GM19239 (cell line): ENCODE measurements around the gene EXOSC1.
"Not testable (repeated sequence)": the region's sequence is repeated elsewhere in the genome, so short reads cannot be mapped to it uniquely, and the experiment has no call there.

Experiments used
- DNase-seq: peaks from one replicate; pipeline ENCODE4 v3.0.0; 2011; ENCODE audit warnings: low spot score; ENCODE audit not compliant: insufficient read length
- FAIRE-seq: peaks from 2 replicates; lab custom pipeline; 2011; peaks lifted over from hg19 to GRCh38; lab: Jason Lieb, UNC

Gene EXOSC1

DNA sequence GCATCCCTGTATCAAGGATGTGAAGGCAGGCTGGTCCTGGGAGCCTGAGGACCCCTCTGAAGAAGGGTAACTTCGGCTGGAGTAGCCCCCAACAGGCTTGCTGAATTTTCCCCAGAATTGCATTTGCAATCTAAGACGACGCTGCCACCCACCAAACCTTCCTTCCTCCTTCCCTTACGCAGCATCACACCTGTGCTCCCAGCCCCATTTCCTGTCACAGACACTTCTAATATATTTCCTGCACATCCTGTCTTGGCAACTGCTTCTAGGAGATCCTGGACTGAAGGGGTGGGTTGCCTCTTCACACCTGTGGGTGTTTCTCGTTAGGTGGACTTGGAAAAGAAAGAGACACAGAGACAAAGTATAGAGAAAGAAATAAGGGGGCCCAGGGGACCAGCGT is 29.2 kb downstream of the EXOSC1 start:
- DNase-seq, result no peak
- FAIRE-seq, result no peak

DNA sequence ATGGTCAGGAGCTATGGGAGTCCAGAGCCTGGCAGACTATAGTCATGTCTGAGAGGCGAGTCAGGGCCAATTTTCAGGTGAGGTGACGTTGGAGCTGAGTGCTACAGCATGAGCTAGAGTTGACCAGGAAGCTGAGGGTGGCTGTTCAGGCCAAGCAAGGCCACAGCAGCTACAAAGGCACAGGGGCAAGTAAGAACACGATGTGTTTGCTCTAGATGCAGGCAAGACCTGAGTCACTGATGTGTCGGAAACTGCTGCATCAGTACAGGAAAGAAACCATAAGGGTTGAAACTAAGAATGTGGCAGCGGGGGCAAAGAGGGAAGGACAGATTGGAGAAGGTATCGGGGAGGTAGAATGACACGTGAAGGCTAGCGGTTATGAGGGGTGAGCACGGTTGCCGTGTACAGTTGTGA is 32.9 kb downstream of the EXOSC1 start:
- DNase-seq (no peak), FAIRE-seq (no peak)

DNA sequence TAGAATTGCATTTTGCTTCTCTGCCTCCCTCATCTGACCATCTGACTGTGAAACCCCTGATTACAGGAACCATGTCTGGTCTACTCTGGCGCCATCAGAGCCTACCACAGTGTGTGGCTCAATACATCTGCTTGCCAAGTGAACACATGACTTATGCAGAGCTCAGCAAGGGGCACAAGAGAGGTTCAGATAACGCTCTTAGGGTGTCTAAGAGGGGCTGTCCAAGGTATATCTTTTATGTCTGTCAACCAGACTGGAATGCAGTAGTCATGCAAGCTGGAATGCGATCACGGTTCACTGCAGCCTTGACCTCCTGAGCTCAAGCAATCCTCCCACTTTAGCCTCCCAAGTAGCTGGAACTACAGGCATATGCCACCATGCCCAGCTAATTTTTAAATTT is 34.4 kb downstream of the EXOSC1 start:
- DNase-seq (no peak), FAIRE-seq (no peak)

DNA sequence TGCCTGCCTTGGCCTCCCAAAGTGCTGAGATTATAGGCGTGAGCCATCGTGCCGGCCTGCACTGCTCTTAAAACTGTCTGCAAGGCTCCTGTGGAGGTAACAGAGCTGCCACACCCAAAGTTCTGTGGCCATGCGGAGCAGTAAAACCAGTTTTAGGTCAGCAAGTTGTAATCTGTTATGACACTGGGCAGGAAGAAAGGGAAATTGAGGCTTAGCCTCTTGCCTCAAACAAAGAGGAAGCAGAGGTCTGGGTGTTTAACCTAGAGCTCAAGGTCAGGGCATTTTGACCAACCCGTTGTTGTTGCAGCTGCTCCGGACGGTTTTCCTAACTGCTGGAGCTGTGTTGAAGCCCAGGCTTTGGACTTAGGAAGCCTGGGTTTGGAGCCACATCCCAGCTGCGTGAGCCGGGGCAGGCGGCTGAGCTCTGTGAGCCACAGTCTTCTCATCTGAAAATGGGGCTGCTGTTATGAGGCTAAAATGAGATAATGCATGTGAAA is 37.3 kb downstream of the EXOSC1 start:
- FAIRE-seq, result no peak
- DNase-seq, result no peak

DNA sequence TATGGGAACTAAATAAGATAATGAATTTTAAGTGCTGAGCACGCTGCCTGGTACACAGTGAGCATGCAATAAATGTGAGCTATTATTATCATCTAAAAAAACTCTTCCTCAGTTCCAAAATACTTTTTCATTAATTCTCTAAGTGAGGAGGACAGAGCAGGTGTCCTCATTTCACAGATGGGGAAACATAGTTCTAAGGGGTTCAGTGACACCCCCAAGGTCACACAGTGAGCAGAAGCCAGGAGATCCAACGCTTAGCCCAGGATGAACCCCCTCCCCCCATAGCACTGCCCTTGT is 37.9 kb downstream of the EXOSC1 start:
- DNase-seq, result no peak
- no peak for FAIRE-seq

DNA sequence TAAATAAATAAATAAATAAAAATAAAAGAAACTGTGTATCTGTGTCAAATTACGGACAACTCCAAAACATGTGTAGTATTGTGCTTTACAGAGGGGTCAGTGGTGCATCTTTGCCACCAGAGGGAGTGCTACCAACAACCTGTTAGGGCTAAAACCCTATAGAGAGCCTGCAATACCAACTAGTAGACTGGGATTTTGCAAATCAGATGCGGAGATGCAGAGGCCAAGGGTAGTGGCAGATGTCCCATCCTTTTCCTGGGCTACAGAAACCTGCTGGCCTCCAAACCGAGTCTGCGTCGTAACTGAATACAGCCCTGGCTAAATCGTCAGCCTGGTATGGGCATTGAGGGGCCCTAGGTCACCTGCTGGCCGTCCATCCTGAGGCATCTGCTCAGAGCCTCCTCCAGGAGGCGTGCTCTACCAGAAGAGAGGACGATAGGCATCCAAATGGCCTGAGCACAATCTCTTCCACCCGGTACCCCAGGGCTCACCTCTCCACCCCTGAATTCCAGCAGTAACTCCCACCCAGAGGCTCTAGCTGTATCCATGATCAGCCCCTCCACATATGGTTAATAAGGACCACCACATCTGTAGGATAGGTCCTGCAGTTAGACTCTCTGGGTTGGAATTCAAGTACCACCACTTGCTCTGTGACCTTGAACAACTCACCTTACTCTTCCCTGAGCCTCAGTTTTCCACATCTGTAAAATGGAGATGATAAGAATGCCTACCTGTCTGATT is 38.4 kb downstream of the EXOSC1 start:
- peak; percentile 67 for DNase-seq
- peak; percentile 88 for FAIRE-seq

DNA sequence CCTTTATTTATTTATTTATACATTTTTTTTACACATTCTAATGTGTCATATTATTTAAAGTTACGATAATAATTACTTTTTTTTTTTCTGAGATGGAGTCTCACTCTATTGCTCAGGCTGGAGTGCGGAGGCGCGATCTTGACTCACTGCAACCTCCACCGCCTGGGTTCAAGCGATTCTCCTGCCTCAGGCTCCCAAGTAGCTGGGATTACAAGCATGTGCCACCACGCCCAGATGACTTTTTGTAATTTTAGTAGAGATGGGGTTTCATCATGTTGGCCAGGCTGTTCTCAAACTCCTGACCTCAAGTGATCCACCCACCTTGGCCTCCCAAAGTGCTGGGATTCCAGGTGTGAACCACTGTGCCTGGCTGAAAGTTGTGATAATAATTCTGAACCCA is 39.3 kb downstream of the EXOSC1 start:
- not testable (repeated sequence) for FAIRE-seq, DNase-seq

DNA sequence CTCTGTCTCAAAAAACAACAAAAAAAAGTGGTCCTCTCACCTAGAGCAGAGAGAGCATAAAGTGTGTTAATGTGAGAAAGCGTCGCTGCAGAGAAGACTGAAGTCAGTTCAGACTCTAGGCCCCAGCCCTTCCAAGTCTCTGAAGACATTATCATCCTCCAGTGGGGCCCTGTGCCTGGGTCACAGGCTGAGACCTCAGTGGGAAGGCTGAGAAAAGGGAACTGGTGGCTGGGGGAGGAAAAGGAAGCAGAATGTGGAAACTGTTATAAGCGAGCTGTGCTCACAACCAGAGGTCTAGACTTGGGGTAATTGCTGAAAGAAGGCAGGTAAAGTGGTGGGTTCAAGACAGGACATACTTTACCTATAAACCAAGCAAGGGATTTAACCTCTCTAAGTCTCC is 39.7 kb downstream of the EXOSC1 start:
- no peak for FAIRE-seq
- DNase-seq, result no peak

DNA sequence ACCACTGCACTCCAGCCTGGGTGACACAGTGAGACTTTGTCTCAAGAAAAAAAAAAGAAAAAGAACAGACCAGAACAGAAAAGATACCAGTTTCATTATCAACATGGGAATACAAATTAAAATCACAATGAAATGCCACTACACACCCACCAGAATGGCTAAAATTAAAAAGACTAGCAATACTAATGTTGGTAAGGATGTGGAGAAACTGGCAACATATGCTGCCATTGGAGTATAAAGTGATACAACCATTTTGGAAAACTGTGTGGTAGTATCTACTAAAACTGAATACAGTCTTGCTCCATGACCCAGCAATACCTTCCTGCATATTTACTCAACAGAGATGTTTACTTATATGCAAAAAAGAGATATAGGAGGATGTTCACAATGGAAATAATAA is 41.8 kb downstream of the EXOSC1 start:
- no peak for FAIRE-seq
- DNase-seq, result no peak

DNA sequence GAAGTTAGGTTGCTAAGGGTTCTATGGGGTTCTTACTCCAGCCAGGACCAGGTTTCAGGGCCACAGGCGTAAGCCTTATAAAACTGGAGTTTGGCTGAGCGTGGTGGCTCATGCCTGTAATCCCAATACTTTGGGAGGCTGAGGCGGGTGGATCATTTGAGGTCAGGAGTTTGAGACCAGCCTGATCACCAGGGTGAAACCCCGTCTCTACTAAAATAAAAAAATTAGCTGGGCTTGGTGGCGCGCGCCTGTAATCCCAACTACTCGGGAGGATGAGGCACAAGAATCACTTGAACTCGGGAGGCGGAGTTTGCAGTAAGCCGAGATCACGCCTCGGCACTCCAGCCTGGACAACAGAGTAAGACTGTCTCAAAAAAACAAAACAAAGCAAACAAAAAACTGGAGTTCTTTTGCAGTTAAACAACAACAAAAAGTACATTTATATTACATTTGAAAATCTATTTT is 44.3 kb downstream of the EXOSC1 start:
- DNase-seq (no peak), FAIRE-seq (no peak)

DNA sequence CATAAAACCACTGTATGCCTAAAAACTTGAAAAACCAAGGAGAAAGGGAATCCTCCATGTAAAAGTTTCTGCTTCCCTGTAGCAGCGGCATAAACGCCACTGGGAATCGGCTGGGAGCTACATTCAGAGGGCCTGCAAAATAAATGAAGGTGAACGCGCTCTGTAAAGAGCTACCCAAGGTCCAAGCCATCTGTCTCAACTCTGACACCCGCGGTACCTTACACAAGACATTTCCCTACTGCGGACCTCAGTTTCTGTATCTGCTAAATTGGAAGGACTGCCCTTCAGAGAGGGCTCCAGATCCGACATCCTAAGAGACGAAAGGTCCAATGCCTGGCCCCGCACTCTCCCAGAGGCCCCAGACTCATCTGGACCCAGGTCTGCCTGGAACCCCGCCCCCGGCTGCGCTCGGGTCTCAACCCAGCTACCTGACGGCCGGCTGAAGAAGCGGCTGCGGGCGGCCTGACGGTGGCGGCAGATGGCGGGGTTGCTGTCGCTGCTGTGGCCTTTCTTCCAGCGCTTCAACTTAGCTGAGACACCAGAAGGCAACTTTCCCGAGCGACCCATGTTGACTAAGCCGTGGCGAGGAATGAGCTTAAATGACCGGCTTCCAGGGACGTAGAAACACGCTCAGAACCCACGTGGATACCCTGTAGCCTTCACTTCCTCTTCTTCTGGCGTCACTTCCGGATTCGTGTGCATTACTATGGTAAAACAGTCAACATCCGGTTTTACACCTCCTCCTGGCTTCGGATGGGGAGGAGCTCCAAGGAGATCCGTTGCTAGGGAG is 44.9 kb downstream of the EXOSC1 start, which contains the start of gene RRP12:
RRP12 (minus strand) TSS at position 676 of the 790 bp plus-strand sequence; CDS start at position 567, 109 bp downstream.
- FAIRE-seq (peak; percentile 98), DNase-seq (peak; percentile 97)

DNA sequence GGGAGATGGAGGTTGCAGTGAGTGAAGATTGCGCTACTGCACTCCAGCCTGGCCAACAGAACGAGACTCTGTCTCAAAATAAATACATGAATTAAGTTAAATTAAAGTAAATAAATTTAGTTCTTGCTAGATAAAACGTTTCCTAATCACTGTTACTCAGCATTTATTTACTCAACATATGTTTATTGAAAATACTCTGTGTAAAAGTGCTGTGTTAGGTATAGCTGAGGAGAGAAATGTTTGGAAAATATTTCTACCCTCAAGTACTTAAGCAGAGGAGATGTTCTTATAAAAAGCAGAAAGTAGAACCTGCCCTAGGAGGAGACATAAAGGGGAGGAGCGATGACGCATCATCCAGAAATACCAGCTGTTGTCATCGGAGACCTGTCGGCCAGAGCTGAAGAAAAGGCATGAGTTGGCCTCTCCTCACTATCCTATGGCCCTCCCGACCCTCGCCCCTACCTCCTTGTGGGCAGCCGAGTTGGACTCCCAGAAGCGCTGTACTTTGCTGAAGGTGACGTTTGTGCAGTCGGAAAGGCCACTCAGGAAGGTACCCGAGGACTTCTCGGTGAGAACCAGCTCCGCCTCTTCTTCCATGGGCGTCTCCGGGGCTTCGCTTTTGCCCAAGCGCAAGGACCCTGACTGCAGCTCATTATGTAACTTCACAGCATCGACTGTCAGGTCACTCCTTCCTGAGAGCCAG is 45.8 kb downstream of the EXOSC1 start:
- FAIRE-seq, result no peak
- DNase-seq, result no peak

DNA sequence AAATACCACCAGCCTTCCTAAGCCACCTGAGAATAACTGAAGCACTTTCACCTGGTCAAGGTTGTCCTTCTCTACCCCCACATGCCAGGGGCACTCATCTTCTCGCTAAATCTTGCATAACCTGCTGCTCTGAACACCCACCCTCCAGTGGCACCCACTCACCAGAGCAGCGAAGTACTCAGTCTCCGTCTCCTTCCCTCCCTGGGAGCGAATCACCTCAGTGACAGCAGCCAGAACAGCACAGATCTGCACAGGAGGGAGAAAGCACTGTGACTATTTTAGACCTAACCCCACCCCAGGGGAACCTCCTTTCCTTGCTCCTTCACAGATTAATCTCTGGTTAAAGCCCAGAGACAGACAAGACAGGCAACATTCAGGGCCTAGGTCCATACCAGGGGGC is 49.8 kb downstream of the EXOSC1 start:
- DNase-seq, result no peak
- no peak for FAIRE-seq

DNA sequence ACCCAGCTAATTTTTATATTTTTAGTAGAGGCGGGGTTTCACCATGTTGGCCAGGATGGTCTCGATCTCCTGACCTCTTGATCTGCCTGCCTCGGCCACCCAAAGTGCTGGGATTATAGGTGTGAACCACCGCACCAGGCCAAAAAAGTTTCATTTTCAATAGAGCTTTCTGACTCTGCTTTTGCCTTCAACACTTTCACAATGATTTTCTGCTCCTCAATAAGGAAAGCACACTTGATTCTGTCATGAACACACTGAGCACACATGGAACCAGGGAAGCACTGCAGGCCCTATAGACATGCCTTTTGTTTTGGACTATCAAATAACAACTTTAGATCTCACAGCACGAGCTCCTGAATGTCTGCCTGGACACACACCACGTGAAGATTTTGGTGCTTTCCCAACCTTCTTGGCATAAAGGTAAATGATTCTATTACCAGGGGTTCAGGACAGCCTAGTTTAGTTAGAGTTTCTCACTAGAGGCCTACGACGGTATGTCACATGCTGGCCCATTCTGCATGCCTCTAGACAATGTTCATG is 52.7 kb downstream of the EXOSC1 start:
- no peak for FAIRE-seq
- DNase-seq, result no peak

DNA sequence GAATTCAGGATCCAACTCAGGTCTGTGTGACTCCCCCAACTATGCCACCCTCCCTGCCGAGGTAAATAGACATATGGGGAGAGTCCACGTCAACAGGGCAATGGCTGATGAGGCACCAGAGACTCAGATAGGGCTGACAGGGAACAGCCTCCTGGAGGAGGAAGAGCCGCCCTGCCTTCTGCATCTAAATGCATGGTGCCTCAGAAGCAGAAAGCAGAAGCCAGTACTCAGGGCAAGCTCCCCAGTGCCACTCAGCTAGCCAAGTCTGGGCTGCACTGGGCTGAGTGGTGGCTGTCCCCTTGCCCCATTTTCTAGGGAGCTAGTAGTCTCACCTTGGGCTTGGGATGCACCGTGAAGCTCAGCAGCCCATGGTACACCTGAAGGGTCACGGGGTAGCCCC is 55.7 kb downstream of the EXOSC1 start:
- FAIRE-seq (no peak), DNase-seq (no peak)

DNA sequence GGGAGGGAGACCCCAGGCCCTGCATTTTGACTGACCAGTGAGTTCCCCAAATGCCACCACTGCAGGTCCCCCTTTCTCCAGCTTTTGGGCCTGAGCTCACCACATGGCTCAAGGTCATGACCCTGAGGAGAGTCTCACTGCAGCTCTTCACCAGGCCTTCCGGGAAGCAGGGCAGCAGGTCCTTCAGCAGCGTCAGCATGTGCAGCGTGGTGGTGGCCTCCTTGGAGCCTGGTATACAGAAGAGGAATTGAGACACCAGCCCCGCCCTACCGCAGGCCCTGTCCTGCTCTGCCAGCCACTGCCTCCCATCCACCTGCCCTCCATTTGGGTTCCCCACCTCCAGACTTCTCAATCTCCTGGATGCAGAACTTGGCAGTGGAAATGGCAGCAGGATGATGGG is 57.7 kb downstream of the EXOSC1 start:
- no peak for DNase-seq
- no peak for FAIRE-seq
